ENCODE results near the gene ETV1. TPM values are rescaled to one million over a fixed set of nuclear protein-coding genes. Genes with fewer than 3 reads are reported as not detected.

Gene ETV1
- total RNA-seq, 1 experiment from 2014 or later: 68.5 TPM

- Mint-ChIP-seq H3K4me3 (no peak overlapping the region), H3K4me1 (no peaks in the 10 kb centered on the region), H3K36me3 (ENCODE audit: insufficient read depth in 1 of 3, low read depth in 3 of 3) (no peaks in the 10 kb centered on the region), H3K27me3 (ENCODE audit: low read depth) (no peaks in the 10 kb centered on the region; the same call in 1 of the 2 replicates), H3K9me3 (no peaks in the 10 kb centered on the region; a peak in 2 of 5 replicates), H3K27ac (no peak overlapping the region)
- Histone ChIP-seq H3K27me3 (ENCODE audit: insufficient read depth, low read length) (no peaks in the 10 kb centered on the region), H4K5ac (ENCODE audit: insufficient read length, low read depth, low read length) (no peak overlapping the region), H2BK20ac (ENCODE audit: low read depth, low read length, poor library complexity, severe bottlenecking) (no peak overlapping the region), H4K20me1 (ENCODE audit: control insufficient read depth, insufficient read depth, insufficient read length) (no peaks in the 10 kb centered on the region), H2BK12ac (ENCODE audit: insufficient read length, low read depth, low read length) (no peak overlapping the region), H3K79me1 (ENCODE audit: insufficient read depth, low read depth, low read length, poor library complexity, severe bottlenecking) (no peaks in the 10 kb centered on the region), H3K14ac (ENCODE audit: insufficient read depth, low read length) (no peak overlapping the region), H3K4ac (ENCODE audit: low read depth, low read length) (no peak overlapping the region), H3K4me1 (ENCODE audit: insufficient read depth, low read length) (no peaks in the 10 kb centered on the region), H3K56ac (ENCODE audit: insufficient read length, low read depth, low read length) (no peak overlapping the region), H3K27ac (ENCODE audit: insufficient read length, low read depth, low read length) (no peak overlapping the region), H3K18ac (ENCODE audit: insufficient read length, low read depth, low read length) (no peak overlapping the region), H3K9ac (ENCODE audit: extremely low read depth, insufficient read length, low read length) (no peak overlapping the region), H2BK5ac (ENCODE audit: insufficient read length, low read length) (no peak overlapping the region), H2AK5ac (ENCODE audit: insufficient read length, low read length) (no peak overlapping the region), H2AFZ (ENCODE audit: low read length) (no peak overlapping the region), H4K8ac (replicated peaks; ENCODE audit: insufficient read length, low read depth, low read length) (no peak overlapping the region), H3K23ac (ENCODE audit: insufficient read length, low read depth, low read length) (no peak overlapping the region), H2BK120ac (ENCODE audit: low read depth, low read length, poor library complexity, severe bottlenecking) (no peak overlapping the region), H3K23me2 (ENCODE audit: insufficient read length, low read depth, low read length, poor library complexity, severe bottlenecking) (no peaks in the 10 kb centered on the region), H2BK15ac (ENCODE audit: low read depth, low read length) (no peak overlapping the region), H3K79me2 (ENCODE audit: insufficient read depth, low read length) (no peaks in the 10 kb centered on the region), H3T11ph (ENCODE audit: low read length) (no peak overlapping the region), H4K91ac (ENCODE audit: insufficient read length, low read depth, low read length) (no peak overlapping the region), H3K9me3 (ENCODE audit: control insufficient read depth, low read depth, low read length) (no peaks in the 10 kb centered on the region), H3K4me2 (ENCODE audit: insufficient read depth, insufficient read length, low read length) (no peak overlapping the region)
- no peak for DNase-seq
- TF ChIP-seq CTCF (conservative IDR thresholded peaks at IDR 0.05): no peak
Measured at GRCh38 chr7:13872709-13873108, 116.8 kb downstream of the ETV1 start.
